H9 (cell line): ENCODE data around the gene ALKBH4. TPM values are rescaled to one million over a fixed set of nuclear protein-coding genes. Genes with fewer than 3 reads are reported as not detected.
A peak's percentile ranks its signal among the peaks of the same experiment; 100 is the strongest.

ENCODE experiments used
- DNase-seq: peaks from one replicate; pipeline ENCODE4 v3.0.0-alpha.2; 2017
- H2AFZ ChIP-seq: one replicate; pipeline ENCODE4 v1.6.1; 2013; ENCODE audit warnings: mild to moderate bottlenecking, low read length, control low read depth, moderate library complexity
- H2AK5ac ChIP-seq: 2 replicates; pipeline ENCODE4 v1.6.1; 2013; ENCODE audit warnings: low read length, control low read depth, mixed read lengths; ENCODE audit not compliant: insufficient read length
- H2BK120ac ChIP-seq: one replicate; pipeline ENCODE4 v1.6.1; 2013; ENCODE audit warnings: low read depth, mild to moderate bottlenecking, low read length, control low read depth, inconsistent platforms; ENCODE audit not compliant: poor library complexity, severe bottlenecking
- H2BK12ac ChIP-seq: 2 replicates; pipeline ENCODE4 v1.6.1; 2013; ENCODE audit warnings: low read length, control low read depth, mixed read lengths, low read depth; ENCODE audit not compliant: insufficient read length
- H2BK15ac ChIP-seq: 2 replicates; pipeline ENCODE4 v1.6.1; 2013; ENCODE audit warnings: low read depth, low read length, control low read depth
- H2BK20ac ChIP-seq: one replicate; pipeline ENCODE4 v1.6.1; 2013; ENCODE audit warnings: low read depth, mild to moderate bottlenecking, low read length, control low read depth, inconsistent platforms; ENCODE audit not compliant: poor library complexity, severe bottlenecking
- H2BK5ac ChIP-seq: 2 replicates; pipeline ENCODE4 v1.6.1; 2013; ENCODE audit warnings: low read length, control low read depth, mixed read lengths; ENCODE audit not compliant: insufficient read length
- H3K14ac ChIP-seq: 2 replicates; pipeline ENCODE4 v1.6.1; 2013; ENCODE audit warnings: low read length, control low read depth; ENCODE audit not compliant: insufficient read depth
- H3K18ac ChIP-seq: 2 replicates; pipeline ENCODE4 v1.6.1; 2013; ENCODE audit warnings: low read depth, mild to moderate bottlenecking, mixed read lengths, low read length, control low read depth; ENCODE audit not compliant: insufficient read length
- H3K23ac ChIP-seq: 2 replicates; pipeline ENCODE4 v1.6.1; 2013; ENCODE audit warnings: low read length, control low read depth, mixed read lengths, low read depth; ENCODE audit not compliant: insufficient read length
- H3K23me2 ChIP-seq: 2 replicates; pipeline ENCODE4 v1.6.1; 2013; ENCODE audit warnings: low read depth, mild to moderate bottlenecking, mixed read lengths, low read length, control low read depth; ENCODE audit not compliant: insufficient read length, poor library complexity, severe bottlenecking
- H3K27ac ChIP-seq: 2 replicates; pipeline ENCODE4 v1.5.1; 2013; ENCODE audit warnings: low read length, control low read depth, mixed read lengths, low read depth; ENCODE audit not compliant: insufficient read length
- H3K27me3 ChIP-seq: 2 replicates; pipeline ENCODE4 v1.6.1; 2013; ENCODE audit warnings: low read length, control low read depth, inconsistent platforms; ENCODE audit not compliant: insufficient read depth
- H3K4ac ChIP-seq: 2 replicates; pipeline ENCODE4 v1.6.1; 2013; ENCODE audit warnings: low read depth, mild to moderate bottlenecking, control low read depth, inconsistent platforms, low read length, moderate library complexity
- H3K4me1 ChIP-seq: 2 replicates; pipeline ENCODE4 v1.6.1; 2013; ENCODE audit warnings: low read length, control low read depth, inconsistent platforms; ENCODE audit not compliant: insufficient read depth
- H3K4me2 ChIP-seq: 2 replicates; pipeline ENCODE4 v1.6.1; 2013; ENCODE audit warnings: low read length, control low read depth, mixed read lengths; ENCODE audit not compliant: insufficient read length, insufficient read depth
- H3K56ac ChIP-seq: 2 replicates; pipeline ENCODE4 v1.6.1; 2013; ENCODE audit warnings: low read depth, mild to moderate bottlenecking, mixed read lengths, low read length, control low read depth; ENCODE audit not compliant: insufficient read length
- H3K79me1 ChIP-seq: 2 replicates; pipeline ENCODE4 v1.6.1; 2013; ENCODE audit warnings: low read depth, mild to moderate bottlenecking, moderate library complexity, low read length, control low read depth, inconsistent platforms; ENCODE audit not compliant: insufficient read depth, poor library complexity, severe bottlenecking
- H3K79me2 ChIP-seq: 2 replicates; pipeline ENCODE4 v1.6.1; 2013; ENCODE audit warnings: low read length, control low read depth, inconsistent platforms; ENCODE audit not compliant: insufficient read depth
- H3K9ac ChIP-seq: 2 replicates; pipeline ENCODE4 v1.6.1; 2013; ENCODE audit warnings: low read length, control low read depth, mixed read lengths; ENCODE audit not compliant: insufficient read length; ENCODE audit errors: extremely low read depth
- H3K9me3 ChIP-seq: one replicate; pipeline ENCODE4 v1.6.1; 2013; ENCODE audit warnings: low read depth, low read length, inconsistent platforms; ENCODE audit not compliant: control insufficient read depth
- H3T11ph ChIP-seq: one replicate; pipeline ENCODE4 v1.6.1; 2013; ENCODE audit warnings: mild to moderate bottlenecking, low read length, control low read depth, inconsistent platforms
- H4K20me1 ChIP-seq: one replicate; pipeline ENCODE4 v1.6.1; 2013; ENCODE audit not compliant: control insufficient read depth, insufficient read length, insufficient read depth
- H4K5ac ChIP-seq: 2 replicates; pipeline ENCODE4 v1.6.1; 2013; ENCODE audit warnings: low read depth, mild to moderate bottlenecking, mixed read lengths, low read length, control low read depth; ENCODE audit not compliant: insufficient read length
- H4K8ac ChIP-seq: replicated peaks from 2 replicates; pipeline ENCODE4 v1.6.1; 2013; ENCODE audit warnings: low read length, control low read depth, mixed read lengths, low read depth; ENCODE audit not compliant: insufficient read length
- H4K91ac ChIP-seq: 2 replicates; pipeline ENCODE4 v1.6.1; 2013; ENCODE audit warnings: low read depth, mild to moderate bottlenecking, moderate library complexity, mixed read lengths, low read length, control low read depth; ENCODE audit not compliant: insufficient read length
- H3K27ac Mint-ChIP-seq, 3 experiments: 2 replicates in 2 of 3; 3 replicates in 1 of 3; pipeline ENCODE4 v1.8.0; 2020 to 2021; ENCODE audit warnings: mixed read lengths in 3 of 3, mild to moderate bottlenecking in 1 of 3, moderate library complexity in 1 of 3
- H3K27me3 Mint-ChIP-seq: 2 replicates; pipeline ENCODE4 v1.8.0; 2021; ENCODE audit warnings: low read depth, mild to moderate bottlenecking, moderate library complexity, mixed read lengths
- H3K36me3 Mint-ChIP-seq, 3 experiments: 2 replicates in 2 of 3; 3 replicates in 1 of 3; pipeline ENCODE4 v1.8.0; 2020 to 2021; ENCODE audit warnings: low read depth in 3 of 3, mixed read lengths in 3 of 3; ENCODE audit not compliant: insufficient read depth in 1 of 3
- H3K4me1 Mint-ChIP-seq, 2 experiments: 2 replicates each; pipeline ENCODE4 v1.8.0; 2020; ENCODE audit warnings: mixed read lengths in 2 of 2
- H3K4me3 Mint-ChIP-seq, 2 experiments: 2 replicates in 1 of 2; 3 replicates in 1 of 2; pipeline ENCODE4 v1.8.0; 2020 to 2021; ENCODE audit warnings: mild to moderate bottlenecking in 2 of 2, mixed read lengths in 2 of 2, moderate library complexity in 1 of 2
- H3K9me3 Mint-ChIP-seq, 2 experiments: 2 replicates in 1 of 2; 3 replicates in 1 of 2; pipeline ENCODE4 v1.8.0; 2020; ENCODE audit warnings: mild to moderate bottlenecking in 2 of 2, mixed read lengths in 2 of 2, moderate library complexity in 1 of 2
- WGBS: extraction: QIAGEN DNeasy Blood & Tissue Kit; methylation state at CpG from one replicate; pipeline ENCODE4 v1.1.7; 2013; ENCODE audit warnings: missing lambda C conversion rate, low lambda C conversion rate, mixed read lengths; ENCODE audit not compliant: insufficient read length; ENCODE audit errors: extremely low coverage; 5-methylcytosine and 5-hydroxymethylcytosine counted together
- total RNA-seq: library from RNA; stranded (reverse); gene quantifications from 2 replicates; pipeline ENCODE4 v1.2.1, GENCODE V29; 2021
- TF ChIP-seq, protein P1 (sequence below): fragments of 200-600 bp; sonication (generic); conservative IDR thresholded peaks from 3 replicates; pipeline ENCODE4 v1.8.0; 2021; ENCODE audit warnings: antibody characterized with exemption, mild to moderate bottlenecking

The ALKBH4 gene
- total RNA-seq, 1 experiment from 2014 or later, result 23.9 TPM

DNA sequence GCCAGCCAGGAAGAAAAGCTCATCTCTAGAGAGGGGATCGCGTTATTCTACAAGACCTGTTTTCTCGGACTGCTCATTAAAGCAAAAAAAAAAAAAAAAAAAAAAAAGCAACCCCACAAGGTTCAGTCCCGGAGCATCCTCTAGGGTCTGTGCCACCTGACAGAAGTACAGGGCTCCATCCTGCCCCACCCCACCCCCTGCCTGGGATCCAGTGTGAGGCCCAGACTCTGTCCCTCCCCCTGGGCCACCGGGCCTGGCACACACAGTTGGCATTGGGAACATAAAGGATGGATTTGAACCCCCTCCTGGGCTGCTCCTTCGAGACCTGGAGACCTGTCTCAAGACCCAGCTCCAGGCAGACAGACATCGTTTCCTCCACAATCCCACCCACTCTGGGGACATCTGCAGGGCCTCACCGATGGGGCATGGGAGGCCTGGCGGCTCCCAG is 30.6 kb downstream of the ALKBH4 start:
- WGBS, result no CpG with 5 or more reads among the region's 9 CpGs
- Histone ChIP-seq H3K4ac (no peak overlapping the region), H3K23ac (no peak overlapping the region), H3K4me1 (no peaks in the 10 kb centered on the region; the same call in 1 of the 2 replicates), H2BK12ac (no peak overlapping the region), H4K8ac (no peak overlapping the region), H3K27me3 (no peaks in the 10 kb centered on the region), H4K20me1 (no peaks in the 10 kb centered on the region), H2BK20ac (no peak overlapping the region), H4K5ac (no peak overlapping the region), H3K18ac (no peak overlapping the region), H3K56ac (no peak overlapping the region), H3K79me2 (no peaks in the 10 kb centered on the region), H3K23me2 (peaks cover 9% of the 10 kb centered on the region), H4K91ac (no peak overlapping the region), H2AK5ac (no peak overlapping the region), H3K27ac (no peak overlapping the region), H3K9ac (peak overlapping the region; percentile 21), H2BK15ac (no peak overlapping the region), H3T11ph (no peak overlapping the region), H2AFZ (no peak overlapping the region), H3K14ac (no peak overlapping the region), H3K4me2 (peak overlapping the region; percentile 26), H2BK120ac (no peak overlapping the region), H3K79me1 (no peaks in the 10 kb centered on the region), H2BK5ac (no peak overlapping the region), H3K9me3 (no peaks in the 10 kb centered on the region)
- H3K4me1 Mint-ChIP-seq, result peaks cover 21% of the 10 kb centered on the region in 2 experiments
- peaks cover 0 to 16% (median under 1%) of the 10 kb centered on the region in 3 experiments; a peak in 5 of 7 replicates for H3K36me3 Mint-ChIP-seq
- TF ChIP-seq, protein P1, sequence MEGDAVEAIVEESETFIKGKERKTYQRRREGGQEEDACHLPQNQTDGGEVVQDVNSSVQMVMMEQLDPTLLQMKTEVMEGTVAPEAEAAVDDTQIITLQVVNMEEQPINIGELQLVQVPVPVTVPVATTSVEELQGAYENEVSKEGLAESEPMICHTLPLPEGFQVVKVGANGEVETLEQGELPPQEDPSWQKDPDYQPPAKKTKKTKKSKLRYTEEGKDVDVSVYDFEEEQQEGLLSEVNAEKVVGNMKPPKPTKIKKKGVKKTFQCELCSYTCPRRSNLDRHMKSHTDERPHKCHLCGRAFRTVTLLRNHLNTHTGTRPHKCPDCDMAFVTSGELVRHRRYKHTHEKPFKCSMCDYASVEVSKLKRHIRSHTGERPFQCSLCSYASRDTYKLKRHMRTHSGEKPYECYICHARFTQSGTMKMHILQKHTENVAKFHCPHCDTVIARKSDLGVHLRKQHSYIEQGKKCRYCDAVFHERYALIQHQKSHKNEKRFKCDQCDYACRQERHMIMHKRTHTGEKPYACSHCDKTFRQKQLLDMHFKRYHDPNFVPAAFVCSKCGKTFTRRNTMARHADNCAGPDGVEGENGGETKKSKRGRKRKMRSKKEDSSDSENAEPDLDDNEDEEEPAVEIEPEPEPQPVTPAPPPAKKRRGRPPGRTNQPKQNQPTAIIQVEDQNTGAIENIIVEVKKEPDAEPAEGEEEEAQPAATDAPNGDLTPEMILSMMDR, result no peak
- no peaks in the 10 kb centered on the region for H3K9me3 Mint-ChIP-seq
- peak overlapping the region; percentile 75 to 87 for H3K4me3 Mint-ChIP-seq
- peaks cover 7% of the 10 kb centered on the region for H3K27me3 Mint-ChIP-seq
- DNase-seq, result no peak
- H3K27ac Mint-ChIP-seq, result no peak overlapping the region; a peak in 1 of 7 replicates
